ENCODE data around the gene ZNF33B. TPM values are rescaled to one million over a fixed set of nuclear protein-coding genes. Genes with fewer than 3 reads are reported as not detected.
A peak's percentile ranks its signal among the peaks of the same experiment; 100 is the strongest.

The ZNF33B gene
- total and polyA plus RNA-seq, 4 donors: 7.1 to 46.8 (median 18.3) TPM

DNA sequence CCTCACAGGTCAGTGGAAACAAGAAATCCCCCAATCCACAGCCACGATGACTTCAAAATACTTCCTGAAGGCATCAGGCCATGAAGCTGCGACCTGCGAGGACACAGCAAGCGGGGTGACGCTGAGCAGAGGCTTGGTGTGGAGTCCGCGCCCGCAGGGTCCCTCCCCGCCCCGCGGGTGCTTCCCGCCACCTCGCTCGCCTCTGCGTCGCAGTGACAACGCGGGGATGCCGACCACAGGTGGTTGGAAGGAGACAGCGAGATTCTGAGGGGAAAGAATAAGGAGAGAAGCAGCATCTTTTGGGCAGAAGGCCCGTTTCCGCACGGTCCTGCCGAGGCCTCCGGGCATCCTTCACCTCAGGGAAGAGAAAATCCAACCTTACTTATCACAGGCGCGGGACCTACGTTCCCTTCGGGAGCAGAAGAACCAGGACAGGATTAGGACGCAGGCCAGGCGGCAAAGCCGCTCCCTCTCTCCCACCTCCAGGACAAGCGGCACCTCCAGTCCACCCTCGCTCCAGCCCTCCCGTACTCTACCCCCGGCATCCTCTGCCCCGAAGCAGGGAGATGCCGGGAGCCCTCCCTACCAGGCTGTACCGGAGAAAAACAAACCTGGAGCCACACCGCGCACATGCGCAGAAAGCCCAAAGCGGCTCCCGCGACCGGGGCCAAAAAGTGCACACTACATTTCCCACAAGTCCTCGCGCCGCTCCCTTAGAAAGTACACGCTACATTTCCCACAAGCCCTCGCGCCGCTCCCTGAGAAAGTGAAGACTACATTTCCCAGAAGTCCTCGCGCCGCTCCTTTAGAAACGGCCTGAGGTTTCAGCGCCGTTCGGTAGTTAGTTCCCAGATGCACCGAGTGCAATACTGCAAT lies 85.9 kb downstream of the ZNF33B start:
- 0% methylated on average over 60 to 61 of the region's 61 CpGs for WGBS, 2 donors
- H3K9me3 ChIP-seq (ENCODE audit: control insufficient read depth, low read length): no peaks in the 10 kb centered on the region
- DNase-seq: peak; percentile 98
- peak; percentile 99 for ATAC-seq (ENCODE audit: low FRiP score)
- intact Hi-C loops (cut with DNase I): loop anchor here (2.0 to 5.0 kb wide), 2 partner anchors 85 to 86 kb away; partner anchors contain the start of gene ZNF33B (in 2 of the 2)
- H3K36me3 ChIP-seq (ENCODE audit: control insufficient read depth in 1 of 2, insufficient read depth in 2 of 2, low read length in 1 of 2): no peaks in the 10 kb centered on the region
- H3K4me3 ChIP-seq (ENCODE audit: low read length in 2 of 2): peak overlapping the region; percentile 44 to 86
- H3K4me1 ChIP-seq (ENCODE audit: control insufficient read depth in 1 of 2, insufficient read depth in 2 of 2, low read length in 2 of 2): no peaks in the 10 kb centered on the region
- peak overlapping the region in 1 of 2 donors; percentile 1 for H3K27ac ChIP-seq (ENCODE audit: low read depth in 1 of 2, low read length in 2 of 2)
- no peaks in the 10 kb centered on the region for H3K27me3 ChIP-seq (ENCODE audit: control insufficient read depth in 1 of 2, insufficient read depth in 2 of 2, low read length in 1 of 2)

DNA sequence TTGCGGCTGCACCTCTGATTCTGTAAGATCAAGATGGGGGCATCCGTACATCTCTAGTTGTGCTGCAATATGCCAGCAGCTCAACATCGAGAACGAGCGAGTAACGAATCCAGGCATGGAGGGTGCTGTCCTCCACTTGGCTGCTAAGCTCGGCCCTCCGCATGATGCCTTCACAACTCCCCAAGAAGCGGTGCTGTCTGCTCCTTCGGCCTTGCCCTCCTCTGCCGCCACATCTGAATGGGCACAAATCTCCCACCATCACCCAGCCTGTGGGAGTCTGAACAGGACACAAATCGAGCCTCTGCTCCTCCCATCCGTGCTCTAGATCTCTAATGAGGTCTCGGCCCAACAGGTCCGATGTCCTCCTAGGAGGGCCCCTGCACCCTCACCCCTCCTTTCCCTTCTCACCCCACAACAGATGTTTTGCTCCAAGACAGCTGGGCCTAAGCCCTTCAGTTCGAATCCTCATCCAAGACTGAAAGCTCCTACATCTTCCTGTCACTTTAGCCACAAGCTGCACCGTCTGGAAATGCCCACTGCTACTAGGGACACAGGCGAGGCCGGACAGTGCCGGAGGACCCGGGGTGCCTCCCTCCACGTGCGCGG lies 86.7 kb downstream of the ZNF33B start:
- H3K27ac ChIP-seq (ENCODE audit: low read depth in 1 of 2, low read length in 2 of 2): no peak overlapping the region
- intact Hi-C loops (cut with DNase I): loop anchor here (2.0 to 5.0 kb wide), 2 partner anchors 86 to 87 kb away; partner anchors contain the start of gene ZNF33B (in 2 of the 2)

DNA sequence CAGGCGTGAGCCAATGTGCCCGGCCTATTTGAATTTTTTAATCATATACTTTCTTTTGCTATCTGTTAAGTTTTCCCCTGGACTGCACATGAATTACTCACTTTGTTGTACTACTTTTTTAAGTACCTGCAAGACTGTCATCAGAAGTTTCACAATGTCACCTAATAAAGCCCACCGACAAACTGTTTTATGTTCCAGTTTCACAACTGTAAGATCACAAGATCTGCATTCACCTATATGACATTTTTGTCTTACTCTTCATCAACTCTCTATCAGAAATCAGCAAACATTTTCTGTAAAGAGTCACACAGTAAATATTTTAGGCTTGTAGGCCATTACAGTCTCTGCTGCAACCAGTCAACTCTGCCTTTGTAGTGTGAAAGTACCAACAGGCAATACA lies 88.5 kb downstream of the ZNF33B start:
- no peaks in the 10 kb centered on the region for H3K4me1 ChIP-seq (ENCODE audit: control insufficient read depth in 1 of 2, insufficient read depth in 2 of 2, low read length in 2 of 2)
- no peaks in the 10 kb centered on the region for H3K9me3 ChIP-seq (ENCODE audit: control insufficient read depth, low read length)
- intact Hi-C loops (cut with DNase I): loop anchor here in 1 of 2 donors (5.0 kb wide), 1 partner anchor 87 kb away; the partner anchor contains the start of gene ZNF33B
- no peaks in the 10 kb centered on the region for H3K27me3 ChIP-seq (ENCODE audit: control insufficient read depth in 1 of 2, insufficient read depth in 2 of 2, low read length in 1 of 2)
- 92 to 98% methylated on average over 3 of the region's 3 CpGs for WGBS, 2 donors
- no peak overlapping the region for H3K27ac ChIP-seq (ENCODE audit: low read depth in 1 of 2, low read length in 2 of 2)
- H3K36me3 ChIP-seq (ENCODE audit: control insufficient read depth in 1 of 2, insufficient read depth in 2 of 2, low read length in 1 of 2): no peaks in the 10 kb centered on the region
- ATAC-seq (ENCODE audit: low FRiP score) (no peak), DNase-seq (no peak)
- H3K4me3 ChIP-seq (ENCODE audit: low read length in 2 of 2): no peak overlapping the region

More for the DNA sequence above, 86.7 kb downstream of the ZNF33B start:
- Histone ChIP-seq H3K27me3 (ENCODE audit: control insufficient read depth in 1 of 2, insufficient read depth in 2 of 2, low read length in 1 of 2) (no peaks in the 10 kb centered on the region), H3K4me3 (ENCODE audit: low read length in 2 of 2) (peak overlapping the region; percentile 44 to 86), H3K4me1 (ENCODE audit: control insufficient read depth in 1 of 2, insufficient read depth in 2 of 2, low read length in 2 of 2) (no peaks in the 10 kb centered on the region), H3K36me3 (ENCODE audit: control insufficient read depth in 1 of 2, insufficient read depth in 2 of 2, low read length in 1 of 2) (no peaks in the 10 kb centered on the region), H3K9me3 (ENCODE audit: control insufficient read depth, low read length) (no peaks in the 10 kb centered on the region)
- no peak for DNase-seq
- WGBS, 2 donors: 52 to 57% methylated on average over 24 of the region's 24 CpGs
- peak; percentile 3 for ATAC-seq (ENCODE audit: low FRiP score)

DNA sequence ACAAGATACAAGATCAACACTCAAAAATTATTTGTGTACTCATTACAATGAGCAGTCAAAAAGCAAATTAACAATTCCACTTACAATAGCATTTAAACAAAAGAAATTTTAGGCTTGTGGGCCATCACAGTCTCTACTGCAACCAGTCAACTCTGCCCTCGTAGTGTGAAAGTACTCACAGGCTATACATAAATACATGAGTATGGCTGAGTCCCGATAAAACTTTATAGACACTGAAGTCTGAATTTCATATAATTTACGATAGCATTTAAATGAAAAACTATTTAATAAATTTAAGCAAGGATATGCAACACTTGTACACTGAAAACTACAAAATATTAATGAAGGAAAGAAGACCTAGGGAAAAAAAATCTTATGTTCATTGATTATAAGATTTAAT lies 90.1 kb downstream of the ZNF33B start:
- Histone ChIP-seq H3K4me1 (ENCODE audit: control insufficient read depth in 1 of 2, insufficient read depth in 2 of 2, low read length in 2 of 2) (no peaks in the 10 kb centered on the region), H3K4me3 (ENCODE audit: low read length in 2 of 2) (no peak overlapping the region), H3K9me3 (ENCODE audit: control insufficient read depth, low read length) (no peaks in the 10 kb centered on the region), H3K27ac (ENCODE audit: low read depth in 1 of 2, low read length in 2 of 2) (no peak overlapping the region), H3K27me3 (ENCODE audit: control insufficient read depth in 1 of 2, insufficient read depth in 2 of 2, low read length in 1 of 2) (no peaks in the 10 kb centered on the region), H3K36me3 (ENCODE audit: control insufficient read depth in 1 of 2, insufficient read depth in 2 of 2, low read length in 1 of 2) (peaks cover 0 to 3% of the 10 kb centered on the region in 2 donors)
- no peak for DNase-seq
- WGBS, 2 donors: 98% methylated on average over 3 of the region's 3 CpGs
- intact Hi-C loops (cut with DNase I): no loop called here
- no peak for ATAC-seq (ENCODE audit: low FRiP score)

DNA sequence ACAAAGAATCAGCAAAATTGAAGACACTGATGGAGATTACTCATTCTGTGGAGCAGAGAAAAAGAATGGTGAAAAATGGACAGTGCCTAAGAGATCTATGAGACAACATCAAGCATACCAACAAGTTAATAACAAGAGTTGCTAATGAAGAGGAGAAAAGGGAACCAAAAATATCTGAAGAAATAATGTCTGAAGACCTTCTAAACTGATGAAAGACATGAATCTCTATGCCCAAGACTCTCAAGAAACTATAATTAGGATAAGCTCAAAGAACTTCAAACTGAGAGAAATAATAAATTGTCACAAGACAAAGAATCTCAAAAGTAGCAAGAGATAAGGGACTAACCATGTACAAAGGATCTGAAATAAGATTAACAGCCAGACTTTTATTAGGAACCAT lies 93.4 kb downstream of the ZNF33B start:
- intact Hi-C loops (cut with DNase I): no loop called here
- Histone ChIP-seq H3K4me3 (ENCODE audit: low read length in 2 of 2) (no peak overlapping the region), H3K27ac (ENCODE audit: low read depth in 1 of 2, low read length in 2 of 2) (no peak overlapping the region), H3K36me3 (ENCODE audit: control insufficient read depth in 1 of 2, insufficient read depth in 2 of 2, low read length in 1 of 2) (peaks cover 0 to 3% of the 10 kb centered on the region in 2 donors), H3K9me3 (ENCODE audit: control insufficient read depth, low read length) (peaks cover 2% of the 10 kb centered on the region), H3K4me1 (ENCODE audit: control insufficient read depth in 1 of 2, insufficient read depth in 2 of 2, low read length in 2 of 2) (no peaks in the 10 kb centered on the region), H3K27me3 (ENCODE audit: control insufficient read depth in 1 of 2, insufficient read depth in 2 of 2, low read length in 1 of 2) (no peaks in the 10 kb centered on the region)
- DNase-seq (no peak), ATAC-seq (ENCODE audit: low FRiP score) (no peak)

DNA sequence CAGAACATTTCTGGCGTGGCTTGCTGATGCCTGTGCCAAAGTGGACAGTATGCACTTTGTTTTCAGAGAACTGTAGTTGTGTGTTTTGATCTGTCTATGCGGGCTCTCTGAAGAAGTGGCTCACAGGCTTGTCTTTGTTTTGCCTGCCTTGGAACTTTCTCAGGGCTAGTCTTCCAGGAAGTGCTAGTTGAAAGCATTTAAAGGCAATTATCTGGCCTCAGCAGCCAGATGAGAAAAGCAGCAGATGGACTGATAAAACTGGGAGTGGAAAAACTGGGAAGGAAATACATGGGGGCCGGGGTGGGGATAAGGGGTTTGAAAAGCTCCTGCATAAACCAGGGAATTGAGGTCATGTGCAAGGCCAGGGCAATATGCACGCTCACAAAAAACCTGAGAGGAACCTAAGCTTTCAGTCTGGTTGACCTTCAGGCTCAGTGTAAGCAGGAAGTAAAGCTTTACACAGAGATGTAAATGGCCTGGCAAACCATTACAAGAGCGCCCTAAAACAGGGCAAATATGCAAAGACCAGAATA lies 94.5 kb downstream of the ZNF33B start:
- DNase-seq (no peak), ATAC-seq (ENCODE audit: low FRiP score) (no peak)
- H3K27ac ChIP-seq (ENCODE audit: low read depth in 1 of 2, low read length in 2 of 2): no peak overlapping the region
- H3K27me3 ChIP-seq (ENCODE audit: control insufficient read depth in 1 of 2, insufficient read depth in 2 of 2, low read length in 1 of 2): no peaks in the 10 kb centered on the region
- H3K36me3 ChIP-seq (ENCODE audit: control insufficient read depth in 1 of 2, insufficient read depth in 2 of 2, low read length in 1 of 2): peaks cover 0 to 5% of the 10 kb centered on the region in 2 donors
- H3K9me3 ChIP-seq (ENCODE audit: control insufficient read depth, low read length): peaks cover 9% of the 10 kb centered on the region
- no peaks in the 10 kb centered on the region for H3K4me1 ChIP-seq (ENCODE audit: control insufficient read depth in 1 of 2, insufficient read depth in 2 of 2, low read length in 2 of 2)
- no peak overlapping the region for H3K4me3 ChIP-seq (ENCODE audit: low read length in 2 of 2)
- intact Hi-C loops (cut with DNase I): no loop called here
- 92 to 93% methylated on average over 5 of the region's 5 CpGs for WGBS, 2 donors

Other genes starting within 250 kb of the ZNF33B start
- 10 to 100 TPM; 12.8 to 13.4 TPM for gene BMS1, start 144.2 kb upstream of the ZNF33B start, total RNA-seq
- 1 to 10 TPM; 4.3 to 8.5 TPM for gene BMS1, start 144.2 kb upstream of the ZNF33B start, polyA plus RNA-seq